GM19452 (cell line): ENCODE measurements around the gene ZNF580.

Source experiments
- ATAC-seq: cut with Tn5 transposase; IDR thresholded peaks from one replicate; pipeline ENCODE4 v1.9.1; 2021; ENCODE audit not compliant: unreplicated experiment

ZNF580 gene

GRCh38 chr19:55622242-55622969, 18.4 kb upstream of the ZNF580 start:
- no peak for ATAC-seq

- no peak for ATAC-seq
These were observed 17.7 kb upstream of the ZNF580 start for GRCh38 chr19:55623130-55623529.

- ATAC-seq: no peak
These were observed 17.2 kb upstream of the ZNF580 start for GRCh38 chr19:55623561-55623960.

- ATAC-seq: no peak
These were observed 16.4 kb upstream of the ZNF580 start, which contains the start of gene ZNF784 for GRCh38 chr19:55624109-55625003. TSS of gene ZNF784 (minus strand) at chr19:55624566. CDS start at chr19:55624561, 5 bp downstream.

- ATAC-seq: no peak
These were observed 15.8 kb upstream of the ZNF580 start for GRCh38 chr19:55625004-55625326.

GRCh38 chr19:55626350-55626749, 14.5 kb upstream of the ZNF580 start:
- ATAC-seq: no peak

- ATAC-seq: no peak
These were observed 8.4 kb upstream of the ZNF580 start for GRCh38 chr19:55632463-55632834.

- ATAC-seq: no peak
These were observed 6.9 kb upstream of the ZNF580 start for GRCh38 chr19:55633861-55634260.

- ATAC-seq: no peak
These were observed 5.5 kb upstream of the ZNF580 start for GRCh38 chr19:55635334-55635717.

- no peak for ATAC-seq
These were observed 4.9 kb upstream of the ZNF580 start for GRCh38 chr19:55635856-55636440.

- no peak for ATAC-seq
These were observed 4.1 kb upstream of the ZNF580 start for GRCh38 chr19:55636723-55637122.

- no peak for ATAC-seq
These were observed 3.3 kb upstream of the ZNF580 start for GRCh38 chr19:55637534-55637933.

- ATAC-seq: no peak
These were observed 1.9 kb upstream of the ZNF580 start for GRCh38 chr19:55638864-55639359.

- no peak for ATAC-seq
These were observed 692 bp upstream of the ZNF580 start for GRCh38 chr19:55640043-55640576.

- ATAC-seq: no peak
These were observed 787 bp downstream of the ZNF580 start for GRCh38 chr19:55641426-55642152.

- ATAC-seq: no peak
These were observed 1.6 kb downstream of the ZNF580 start for GRCh38 chr19:55642153-55643002.

- no peak for ATAC-seq
These were observed 2.4 kb downstream of the ZNF580 start, which contains the start of gene ZNF581 for GRCh38 chr19:55643003-55643886. TSS of gene ZNF581 (plus strand) at chr19:55643649. CDS start at chr19:55644572, 923 bp downstream.

GRCh38 chr19:55643887-55644176, 3.0 kb downstream of the ZNF580 start:
- no peak for ATAC-seq
